CD4-positive, alpha-beta T cell treated with Interleukin-12 subunit alpha and Interleukin-12 subunit beta, for 1 hour (primary cell): ENCODE data around the gene SNX25.
"Not testable (repeated sequence)": the region's sequence is repeated elsewhere in the genome, so short reads cannot be mapped to it uniquely, and the experiment has no call there.

Source experiments
- DNase-seq: peaks from one replicate; pipeline ENCODE4 v3.0.0-alpha.2; 2020

The SNX25 gene

DNA sequence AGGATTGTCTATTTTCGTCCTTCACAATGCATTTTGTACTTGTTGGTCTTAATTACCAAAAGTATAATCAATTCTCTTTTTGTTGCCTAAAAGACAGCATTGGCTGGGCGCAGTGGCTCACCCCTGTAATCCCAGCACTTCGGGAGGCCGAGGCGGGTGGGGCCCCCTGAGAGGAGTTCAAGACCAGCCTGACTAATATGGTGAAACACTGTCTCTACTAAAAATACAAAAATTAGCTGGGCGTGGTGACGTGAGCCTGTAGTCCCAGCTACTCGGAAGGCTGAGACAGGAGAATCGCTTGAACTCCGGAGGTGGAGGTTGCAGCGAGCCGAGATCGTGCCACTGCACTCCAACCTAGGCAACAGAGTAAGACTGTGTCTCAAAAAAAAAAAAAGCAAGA lies 4.3 kb upstream of the SNX25 start:
- not testable (repeated sequence) for DNase-seq

DNA sequence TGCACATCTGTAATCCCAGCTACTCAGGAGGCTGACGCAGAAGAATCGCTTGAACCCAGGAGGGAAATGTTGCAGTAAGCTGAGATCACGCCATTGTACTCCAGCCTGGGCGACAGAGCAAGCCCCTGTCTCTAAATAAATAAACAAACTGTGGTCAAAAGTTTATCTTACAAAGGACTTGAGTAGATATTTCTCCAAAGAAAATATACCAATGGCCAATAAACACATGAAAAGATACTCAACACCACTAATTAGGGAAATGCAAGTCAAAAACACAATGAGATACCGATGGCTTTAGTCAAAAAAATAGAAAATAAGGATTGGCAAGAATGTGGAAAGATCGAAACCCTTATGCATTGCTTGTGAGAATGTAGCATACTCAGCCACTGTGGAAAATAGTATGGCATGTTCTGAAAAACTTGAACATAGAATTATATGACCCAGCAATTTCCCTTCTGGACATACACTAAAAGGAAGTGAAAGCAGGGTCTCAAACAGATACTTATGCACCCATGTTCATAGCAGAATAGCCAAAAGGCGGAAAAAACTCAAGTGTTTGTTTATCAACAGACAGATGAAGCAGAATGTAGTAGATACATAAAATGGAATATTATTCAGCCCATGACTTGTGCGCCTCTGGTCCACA lies 3.6 kb upstream of the SNX25 start:
- DNase-seq = no peak

DNA sequence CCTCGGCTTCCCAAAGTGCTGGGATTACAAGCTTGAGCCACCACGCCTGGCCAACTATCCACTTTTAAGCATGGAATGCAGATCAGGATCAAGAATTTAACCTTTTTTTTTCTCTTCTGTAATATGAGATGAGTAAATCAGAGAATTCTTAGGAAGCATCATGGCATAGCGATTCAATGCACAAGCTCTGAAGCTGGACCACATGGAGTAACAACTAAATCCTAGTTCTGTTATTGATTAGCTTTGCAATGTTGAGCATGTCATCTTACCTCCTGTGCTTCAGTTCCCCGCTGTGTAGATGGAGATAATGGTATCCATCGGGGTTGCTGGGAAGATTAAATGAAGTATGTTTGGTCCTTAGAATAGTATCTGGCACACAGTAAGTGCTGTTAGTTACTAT lies 1.9 kb upstream of the SNX25 start:
- no peak for DNase-seq

DNA sequence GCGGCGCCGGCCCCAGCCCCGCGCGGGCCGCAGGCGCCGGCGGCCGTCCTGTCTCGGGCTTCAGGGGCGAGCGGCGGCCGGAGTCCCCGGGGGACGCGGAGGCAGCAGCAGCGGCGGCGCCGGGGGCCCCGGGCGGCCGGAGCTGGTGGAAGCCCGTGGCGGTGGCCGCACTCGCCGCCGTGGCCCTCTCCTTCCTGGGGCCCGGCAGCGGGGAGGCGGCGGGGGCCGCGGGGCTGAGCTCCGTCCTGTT lies 379 bp downstream of the SNX25 start:
- DNase-seq = not testable (repeated sequence)

DNA sequence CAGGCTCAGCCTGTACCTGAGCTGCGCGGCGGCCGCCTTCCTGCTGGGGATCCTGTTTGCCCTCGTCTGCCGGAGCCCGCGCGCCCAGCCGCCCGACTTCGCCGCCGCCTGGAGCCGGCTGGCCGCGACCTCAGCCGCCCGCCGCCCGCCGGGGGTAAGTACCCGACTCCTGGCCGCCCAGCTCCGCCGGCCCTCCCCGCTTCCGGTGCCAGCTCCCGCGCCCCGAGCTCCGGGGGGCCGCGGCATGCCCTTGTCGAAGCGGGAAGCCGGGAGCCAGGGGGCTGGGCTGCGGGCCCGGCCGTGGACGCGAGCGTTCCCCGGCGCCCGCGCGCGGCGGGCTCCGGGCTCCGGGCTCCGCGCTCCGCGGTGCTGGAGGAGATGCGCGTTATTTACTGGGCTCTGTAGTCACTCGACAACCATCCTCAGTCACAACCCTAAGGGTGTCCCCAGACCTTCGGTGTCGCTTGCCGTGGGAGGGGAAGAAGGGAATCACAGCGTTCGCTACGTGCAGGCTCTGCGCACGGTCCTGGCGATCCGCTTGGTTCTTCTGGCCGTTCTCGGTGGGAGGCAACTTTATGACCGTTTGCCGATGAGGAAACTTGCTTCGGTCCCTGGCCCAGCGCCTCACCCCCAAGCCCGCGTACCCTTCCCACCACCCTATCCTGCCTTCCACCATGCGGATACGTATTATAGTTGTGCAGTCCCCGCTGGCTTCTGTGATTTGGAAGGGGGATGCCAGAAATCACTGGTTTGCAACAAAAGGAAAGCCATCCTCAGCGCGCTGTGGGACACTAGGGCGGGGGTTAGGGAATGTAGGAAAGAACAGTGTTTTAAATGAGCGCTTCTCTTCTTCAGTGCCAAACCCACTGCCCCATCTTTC lies 944 bp downstream of the SNX25 start:
- peak; percentile 48 for DNase-seq

DNA sequence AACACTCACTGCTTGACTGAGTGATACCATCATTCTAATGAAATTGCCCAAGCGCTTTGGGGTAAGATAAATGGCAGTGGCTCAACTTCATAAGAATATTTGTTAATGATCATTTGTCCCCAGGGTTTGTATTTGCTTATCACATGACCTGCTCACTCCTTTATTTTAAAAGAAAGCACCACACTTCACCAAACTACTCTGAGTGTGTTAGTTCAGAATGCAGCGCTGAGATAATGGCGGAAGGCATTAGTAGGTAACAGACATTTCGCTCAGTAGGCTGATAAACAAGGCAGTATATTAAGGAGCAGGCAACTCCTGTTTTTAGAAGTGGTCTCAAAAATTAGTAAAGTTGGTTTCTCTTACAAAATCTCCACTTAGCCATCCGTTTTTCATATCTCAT lies 1.6 kb downstream of the SNX25 start:
- DNase-seq = no peak

DNA sequence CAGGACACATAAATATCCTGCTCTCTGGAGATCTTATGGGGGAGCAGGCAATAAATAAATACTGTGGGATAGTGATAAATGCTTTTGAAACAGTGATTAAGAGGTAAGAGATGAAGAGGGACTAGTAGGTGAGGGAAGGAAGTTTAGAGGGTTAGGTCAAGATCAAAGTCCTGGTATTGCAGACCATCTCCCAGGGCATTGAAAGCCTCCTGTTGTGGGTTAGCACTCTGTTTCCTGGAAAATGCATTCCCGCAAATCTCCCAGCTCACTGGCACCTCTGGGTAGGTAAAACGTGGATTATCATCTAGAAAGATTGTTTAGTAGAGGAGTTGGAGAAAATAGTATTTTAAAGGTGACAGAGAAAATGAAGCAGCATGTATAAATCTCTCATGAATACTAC lies 2.2 kb downstream of the SNX25 start:
- DNase-seq = no peak

DNA sequence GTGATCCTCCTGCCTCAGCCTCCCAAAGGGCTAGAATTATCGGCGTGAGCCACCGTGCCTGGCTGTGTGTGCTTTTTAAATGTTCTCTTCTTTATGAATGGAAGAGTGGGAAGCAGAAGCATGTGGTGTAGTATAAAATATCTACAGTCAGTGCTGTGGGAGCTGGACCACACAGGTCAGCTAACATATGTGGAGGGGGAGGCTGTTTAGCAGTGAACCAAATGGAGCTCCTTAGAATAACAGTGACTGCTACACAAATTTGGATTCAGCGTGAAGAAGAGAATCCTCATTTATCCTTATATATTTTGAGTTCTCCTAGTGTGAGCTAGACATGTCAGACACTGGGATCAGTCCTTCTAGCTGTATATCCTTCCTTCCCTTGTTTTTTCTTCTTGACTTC lies 3.2 kb downstream of the SNX25 start:
- DNase-seq = no peak

DNA sequence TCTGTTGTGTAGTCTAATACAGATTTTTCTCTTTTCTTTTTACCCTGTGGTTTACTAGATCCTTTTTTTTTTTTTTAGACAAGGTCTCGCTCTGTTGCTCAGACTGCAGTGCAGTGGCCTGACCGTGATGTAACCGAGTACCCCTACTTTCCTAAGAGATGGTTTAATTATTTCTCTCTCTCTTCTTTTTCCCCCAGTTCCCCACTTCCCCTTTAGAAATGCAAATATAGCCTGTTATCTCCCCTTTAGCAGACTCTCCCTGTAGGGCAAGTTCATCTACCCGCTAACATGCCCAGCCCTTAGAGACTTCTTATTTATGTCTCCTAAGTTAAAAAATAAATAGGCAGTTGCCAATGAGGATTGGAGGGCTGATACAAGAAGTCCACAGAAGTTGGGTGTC lies 4.5 kb downstream of the SNX25 start:
- no peak for DNase-seq

DNA sequence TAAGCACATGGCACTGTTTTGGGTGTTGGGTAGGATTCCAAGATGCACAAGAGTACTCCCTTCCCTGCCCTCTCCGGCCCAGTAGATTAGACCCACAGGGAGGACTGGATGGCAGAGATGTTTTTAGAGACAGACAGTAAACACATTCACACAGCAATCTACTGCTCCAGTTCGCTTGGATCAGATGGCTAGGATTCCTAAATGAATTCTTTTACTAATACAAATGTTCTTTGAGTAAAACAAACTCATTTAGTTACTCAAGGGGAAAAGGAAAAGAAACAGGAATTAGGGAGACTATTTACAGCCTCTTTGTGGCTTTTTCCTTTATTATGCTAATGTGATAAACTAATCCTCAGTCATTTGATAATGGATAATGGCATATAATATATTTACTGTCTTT lies 5.9 kb downstream of the SNX25 start:
- no peak for DNase-seq

DNA sequence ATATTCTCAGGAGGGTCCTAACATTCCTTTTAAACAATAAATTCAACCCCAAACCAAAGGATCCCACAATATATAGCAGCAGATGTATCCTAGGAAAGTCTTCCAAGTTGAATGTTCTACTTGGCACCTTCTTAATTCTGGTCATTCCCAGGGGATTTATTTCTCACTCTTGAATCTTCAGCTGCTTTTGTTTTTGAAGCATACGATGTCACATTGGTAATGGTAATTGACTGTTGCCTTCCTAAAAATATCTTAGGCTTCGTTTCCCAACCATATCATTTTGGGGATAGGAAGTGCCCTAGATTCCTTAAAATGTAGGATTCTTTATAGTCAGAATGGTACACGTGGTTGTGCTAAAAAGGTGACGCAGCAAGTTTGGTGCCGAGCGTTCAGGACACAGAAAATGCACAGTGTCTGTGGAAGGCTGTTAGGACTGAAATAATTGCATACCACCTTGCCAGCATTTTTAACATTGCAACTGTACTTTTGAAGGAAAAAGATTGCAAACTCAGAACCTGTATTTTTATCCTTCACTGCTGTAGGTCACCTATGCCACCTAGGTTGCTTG lies 8.1 kb downstream of the SNX25 start:
- no peak for DNase-seq

DNA sequence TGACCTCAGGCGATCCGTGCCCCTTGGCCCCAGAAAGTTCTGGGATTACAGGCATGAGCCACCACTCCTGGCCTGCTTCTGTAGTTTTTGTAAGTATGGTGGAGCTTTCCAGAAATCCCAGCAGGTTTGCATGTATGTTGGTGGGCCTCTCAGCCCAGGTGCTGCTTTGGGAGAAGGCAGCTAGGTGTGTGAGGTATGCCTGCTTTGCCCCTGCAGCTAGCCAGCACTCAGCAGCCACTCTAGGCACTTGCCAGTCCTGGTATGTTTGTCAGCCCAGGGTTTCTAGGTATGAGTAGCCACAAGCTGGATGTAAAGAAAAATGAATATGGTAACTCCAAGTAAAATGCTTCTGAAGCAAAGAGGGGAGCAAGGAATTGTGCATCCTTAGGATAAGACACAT lies 8.9 kb downstream of the SNX25 start:
- no peak for DNase-seq

DNA sequence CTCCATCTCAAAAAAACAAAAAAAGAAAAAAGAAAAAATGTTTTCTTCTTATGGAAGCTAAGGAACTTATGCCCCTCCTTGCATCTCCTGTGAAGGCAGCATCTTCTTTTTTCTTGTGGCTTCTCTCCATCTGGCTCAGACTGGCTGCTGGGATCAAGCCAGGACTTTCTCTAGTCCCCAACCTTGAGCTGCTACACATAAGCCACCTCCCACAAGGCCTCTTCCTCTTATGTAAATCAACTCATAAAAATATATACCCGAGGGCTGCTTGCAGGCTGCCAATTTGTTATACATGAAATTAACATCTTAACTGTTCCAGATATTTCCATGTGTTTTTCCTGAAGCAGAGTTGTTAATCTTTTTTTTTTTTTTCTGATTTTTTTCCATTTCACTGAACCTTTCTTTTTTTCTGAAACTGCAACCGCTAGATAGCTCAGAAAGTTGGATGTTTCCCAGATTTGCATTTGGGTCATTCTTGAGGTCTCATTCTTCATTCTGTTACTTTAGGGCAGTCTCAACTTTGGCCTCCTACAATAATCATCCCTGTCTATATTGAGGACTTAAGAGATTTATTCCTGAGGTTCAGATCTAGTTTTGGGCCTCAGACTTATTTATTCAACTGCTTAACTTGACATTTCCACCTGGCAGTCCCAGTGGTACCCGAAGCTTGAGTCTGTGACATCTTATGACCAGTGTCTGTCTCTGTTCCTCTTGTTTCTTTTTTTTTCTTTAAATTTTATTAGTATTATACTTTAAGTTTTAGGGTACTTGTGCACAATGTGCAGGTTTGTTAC lies 10.3 kb downstream of the SNX25 start:
- DNase-seq = no peak

DNA sequence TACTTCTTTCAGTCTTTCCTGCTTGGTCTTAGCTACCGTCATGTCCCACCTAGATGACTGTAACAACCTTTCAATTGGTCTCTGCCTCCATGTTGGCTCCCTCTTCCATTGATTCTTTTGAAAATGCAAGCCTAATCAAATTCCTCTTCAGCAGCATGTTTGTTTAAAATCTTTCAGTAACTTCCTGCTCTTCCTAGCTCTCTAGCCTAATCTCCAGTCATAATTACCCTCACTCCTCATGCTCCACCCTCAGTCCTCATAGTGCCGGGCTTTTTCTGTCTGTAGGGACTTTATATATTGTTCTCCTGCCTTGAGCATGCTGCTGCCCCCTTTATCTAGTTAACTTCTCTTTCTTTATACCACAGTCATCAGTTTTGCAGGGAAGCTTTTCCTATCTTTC lies 12.1 kb downstream of the SNX25 start:
- DNase-seq = no peak

DNA sequence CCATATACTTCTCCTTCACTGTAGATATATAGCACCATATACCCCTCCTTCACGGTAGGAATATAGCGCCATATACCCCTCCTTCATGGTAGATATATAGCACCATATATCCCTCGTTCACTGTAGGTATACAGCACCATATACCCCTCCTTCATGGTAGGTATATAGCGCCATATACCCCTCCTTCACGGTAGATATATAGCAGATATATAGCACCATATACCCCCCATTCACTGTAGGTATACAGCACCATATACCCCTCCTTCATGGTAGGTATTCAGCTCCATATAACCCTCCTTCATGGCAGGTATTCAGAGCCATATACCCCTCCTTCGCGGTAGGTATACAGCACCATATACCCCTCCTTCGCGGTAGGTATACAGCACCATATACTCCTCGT lies 12.5 kb downstream of the SNX25 start:
- DNase-seq = no peak

DNA sequence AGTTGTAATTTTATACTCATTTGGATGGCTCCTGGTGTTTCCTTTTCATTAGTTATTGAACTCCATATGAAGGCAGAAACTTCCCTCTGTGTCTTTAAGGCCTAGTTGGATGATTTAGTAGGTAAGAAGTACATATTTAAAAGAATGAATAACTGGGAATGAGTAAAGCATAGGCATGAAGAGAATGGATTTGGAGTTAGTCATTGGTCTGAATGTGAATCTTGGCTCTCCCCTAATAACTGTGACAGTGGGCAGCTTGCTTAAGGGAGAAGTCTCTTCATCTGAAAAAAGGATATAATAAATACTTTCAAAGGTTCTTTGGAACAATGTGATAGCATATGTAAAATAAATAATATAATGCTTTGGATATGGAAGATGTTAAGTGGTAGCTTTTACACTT lies 13.2 kb downstream of the SNX25 start:
- DNase-seq = no peak

DNA sequence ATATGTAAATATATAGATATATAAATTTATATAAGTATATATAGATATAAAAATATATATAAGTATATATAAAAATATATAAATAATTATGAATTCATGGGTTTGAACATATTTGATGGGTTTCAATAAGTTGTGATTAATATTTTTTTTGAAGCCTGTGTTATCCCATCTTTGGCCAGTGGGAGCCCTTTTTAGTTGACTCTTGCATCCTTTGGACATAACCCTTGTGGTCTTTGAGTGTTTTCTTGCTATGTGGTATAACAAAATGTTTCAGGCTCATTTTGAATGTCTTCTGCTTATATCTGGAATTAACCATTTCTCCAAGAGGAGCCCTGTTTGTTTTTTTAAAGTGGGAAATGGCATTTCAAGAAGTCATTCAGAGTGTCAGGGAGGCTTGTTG lies 15.2 kb downstream of the SNX25 start:
- no peak for DNase-seq

DNA sequence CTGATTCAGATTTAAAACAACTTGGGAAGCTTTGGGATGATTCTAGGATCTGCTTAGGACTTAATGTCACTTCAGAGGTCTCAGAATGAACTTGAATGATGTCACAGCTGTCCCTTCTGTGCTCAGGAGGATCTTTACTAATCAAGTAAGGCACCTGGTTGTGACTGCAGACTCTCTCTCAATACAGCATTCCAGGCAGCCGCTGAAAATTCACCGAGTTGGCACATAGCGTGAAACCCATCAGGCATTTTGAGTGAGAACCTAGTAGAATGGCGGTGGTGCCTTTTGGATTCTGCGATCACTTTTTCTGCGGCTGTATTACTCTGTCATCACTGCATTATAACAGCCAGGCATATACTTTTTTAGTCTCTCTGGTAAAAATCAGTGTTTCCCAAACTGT lies 16.5 kb downstream of the SNX25 start:
- DNase-seq = no peak

DNA sequence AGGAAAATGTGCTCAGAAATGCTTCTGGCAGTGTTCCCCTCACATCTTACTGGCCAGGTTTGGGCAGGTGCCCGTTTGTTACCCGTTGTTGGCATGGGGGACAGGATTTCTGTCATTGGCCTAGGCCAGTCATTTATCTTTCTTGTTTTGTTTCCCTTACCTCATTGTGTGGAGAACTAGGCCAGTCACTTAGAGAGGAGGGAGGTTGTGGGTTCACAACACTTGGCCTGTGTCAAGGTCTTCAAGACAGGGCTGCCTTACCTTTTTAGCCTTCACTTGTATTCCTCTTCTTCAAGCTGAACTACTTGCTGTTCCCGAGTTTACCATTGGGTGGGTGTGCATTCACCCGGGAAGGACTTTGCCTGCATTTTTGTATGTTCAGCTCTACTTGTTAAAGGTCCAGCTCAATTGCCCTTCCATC lies 17.7 kb downstream of the SNX25 start:
- DNase-seq = no peak

DNA sequence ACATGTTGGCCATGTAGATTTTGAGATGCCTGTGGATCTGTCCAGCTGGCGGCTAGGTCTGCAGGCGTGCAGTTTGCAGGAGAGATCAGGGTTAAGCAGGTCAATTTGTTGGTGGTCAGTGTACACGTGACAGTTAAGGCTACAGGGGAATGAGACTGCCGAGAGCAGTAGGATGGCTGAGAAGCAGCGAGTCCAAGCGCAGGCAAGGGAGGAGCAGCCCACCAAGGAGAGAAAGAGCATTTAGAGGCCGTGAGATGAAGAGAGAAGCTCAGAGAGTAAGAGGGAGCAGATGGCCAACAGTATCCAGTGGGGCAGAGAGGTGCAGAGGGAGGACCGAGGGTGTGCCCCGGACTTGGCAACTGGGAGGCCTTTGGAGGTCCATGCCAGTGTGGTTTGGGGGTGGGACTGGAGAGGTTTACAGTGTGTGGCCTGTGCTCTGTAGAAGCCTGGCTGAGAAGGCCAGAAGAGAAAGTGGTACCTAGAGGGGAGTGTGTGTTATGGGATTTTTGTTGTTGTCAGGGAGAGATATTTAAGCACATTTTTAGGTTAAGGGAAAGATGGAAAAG lies 18.4 kb downstream of the SNX25 start:
- no peak for DNase-seq

DNA sequence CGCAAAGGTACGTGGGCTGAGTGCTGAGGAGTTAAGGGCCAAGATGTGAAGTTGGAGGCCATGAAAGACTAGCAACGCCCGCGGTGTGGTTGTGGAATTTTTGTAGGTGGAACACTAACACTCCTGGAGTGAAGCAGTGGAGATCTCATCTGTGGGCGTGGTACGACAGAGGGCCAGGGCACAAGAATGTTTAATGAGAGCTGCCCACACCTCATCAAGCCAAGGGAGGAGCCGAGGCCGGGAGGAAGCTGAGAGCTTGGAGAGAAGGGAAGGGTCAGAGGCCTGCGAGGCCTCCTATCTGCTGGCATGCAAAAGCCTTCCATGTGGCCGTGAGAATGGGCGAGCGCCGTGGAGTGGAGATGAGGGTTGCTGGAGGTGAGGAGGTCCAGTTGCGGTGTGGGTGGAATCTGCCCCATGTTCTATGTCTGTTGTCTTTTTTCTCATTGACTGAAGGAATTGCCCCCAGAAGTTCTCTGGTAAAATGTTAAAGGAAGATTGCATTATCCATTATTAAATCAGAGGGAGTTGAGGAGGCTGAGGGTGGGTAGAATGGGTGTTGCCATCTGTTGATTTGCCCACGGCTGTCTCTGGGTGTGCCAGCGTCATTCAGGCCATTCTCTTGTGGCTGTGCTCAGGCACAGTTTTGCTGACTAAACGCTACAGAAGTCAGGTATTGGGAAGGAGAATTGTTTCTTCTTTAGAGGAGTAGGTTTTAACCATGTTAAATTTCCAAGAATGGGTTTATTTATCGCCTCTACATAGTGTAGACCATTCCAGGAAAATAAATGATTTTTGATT lies 19.8 kb downstream of the SNX25 start:
- DNase-seq = no peak

DNA sequence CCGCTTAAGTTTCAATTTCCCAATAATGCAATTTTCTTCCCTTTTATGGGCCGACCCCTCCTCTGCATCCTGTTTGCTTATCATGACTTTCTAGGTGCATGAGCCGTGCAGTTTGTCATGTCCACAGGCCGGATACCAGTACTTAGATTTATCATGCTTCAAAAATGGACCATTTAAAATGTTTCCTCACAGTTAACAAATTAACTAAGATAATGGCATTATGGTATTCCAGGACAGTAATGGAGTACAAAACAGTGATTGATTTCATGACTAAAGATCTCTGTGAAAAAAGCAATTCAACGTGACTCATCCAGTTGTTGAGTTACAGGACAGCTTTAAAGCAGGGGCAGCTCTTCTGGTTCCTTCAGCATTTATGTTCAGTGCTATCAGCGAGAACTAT lies 23.0 kb downstream of the SNX25 start:
- no peak for DNase-seq
